ENCODE data around the gene DZIP1.

DZIP1 gene

DNA sequence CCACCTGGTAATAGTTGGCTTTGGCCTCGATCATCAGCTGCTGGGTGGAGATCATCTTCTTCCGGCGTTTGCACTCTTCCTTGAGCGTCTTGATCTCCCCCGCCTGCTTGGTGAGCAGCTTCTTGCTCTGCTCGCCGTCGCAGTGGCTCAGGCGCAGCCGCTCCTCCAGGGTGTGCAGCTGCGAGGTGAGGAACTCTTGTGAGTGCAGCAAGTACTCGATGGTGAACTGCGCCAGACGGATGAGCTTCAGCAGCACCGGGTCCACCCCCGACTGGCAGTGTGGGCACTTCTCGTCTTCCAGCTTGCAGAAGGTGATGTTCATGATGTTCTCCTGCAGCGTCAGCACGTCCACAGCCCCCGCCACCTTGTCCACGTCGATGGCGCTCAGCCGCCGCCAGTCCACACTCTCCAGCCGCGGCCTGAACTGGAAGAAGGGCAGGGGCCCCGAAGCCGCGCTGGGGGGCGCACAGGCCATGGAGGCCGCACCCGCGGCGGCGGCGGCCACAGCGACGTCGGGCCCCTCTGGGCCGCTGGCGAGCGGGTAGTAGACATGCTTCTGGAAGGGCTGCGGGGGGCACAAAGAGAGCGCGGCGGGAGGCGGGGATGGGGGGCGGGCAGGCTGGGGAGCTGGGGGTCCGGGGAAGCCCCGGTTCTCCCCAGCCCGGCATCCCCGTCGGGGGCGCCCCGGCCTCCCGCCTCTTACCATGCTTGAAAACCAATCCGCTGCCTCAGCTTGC lies 3.0 kb downstream of the DZIP1 start:
- Histone ChIP-seq H3K9ac (ENCODE audit: low read length) (peak overlapping the region; percentile 34), H3K27me3 (ENCODE audit: control insufficient read depth, insufficient read depth, low read length) (peaks cover 32% of the 10 kb centered on the region)

DNA sequence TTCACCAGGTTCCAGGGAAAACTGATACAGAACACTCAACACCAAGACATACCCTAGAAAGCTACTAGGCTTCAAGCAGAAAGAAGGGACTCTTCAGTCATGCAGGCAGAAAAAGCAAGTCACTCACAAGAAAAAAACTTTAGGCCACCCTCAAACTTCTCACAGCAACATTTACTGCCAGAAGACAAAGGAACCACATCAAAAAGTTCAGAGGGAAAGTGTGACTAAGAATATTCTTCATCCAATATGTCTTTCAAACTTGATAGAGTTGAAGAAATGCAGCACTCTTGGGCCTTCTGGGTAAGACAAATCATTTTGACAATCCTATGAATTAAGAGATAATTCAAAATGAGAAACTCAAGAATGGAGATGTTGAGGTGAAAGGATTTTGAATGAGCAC lies 7.7 kb downstream of the DZIP1 start:
- Histone ChIP-seq H3K4me3 (ENCODE audit: low read length) (no peak overlapping the region), H3K27me3 (ENCODE audit: control insufficient read depth, insufficient read depth, low read length) (peaks cover 9% of the 10 kb centered on the region), H3K9me3 (ENCODE audit: control insufficient read depth, low read length) (no peaks in the 10 kb centered on the region), H3K4me1 (ENCODE audit: control insufficient read depth, insufficient read depth, low read length) (no peaks in the 10 kb centered on the region), H3K9ac (ENCODE audit: low read length) (no peak overlapping the region), H3K36me3 (ENCODE audit: control insufficient read depth, insufficient read depth, low read length) (no peaks in the 10 kb centered on the region)

More for the DNA sequence above, 3.0 kb downstream of the DZIP1 start:
- Histone ChIP-seq H3K9me3 (ENCODE audit: control insufficient read depth, low read length) (no peaks in the 10 kb centered on the region), H3K4me3 (ENCODE audit: low read length) (no peak overlapping the region), H3K36me3 (ENCODE audit: control insufficient read depth, insufficient read depth, low read length) (no peaks in the 10 kb centered on the region), H3K4me1 (ENCODE audit: control insufficient read depth, insufficient read depth, low read length) (no peaks in the 10 kb centered on the region)

DNA sequence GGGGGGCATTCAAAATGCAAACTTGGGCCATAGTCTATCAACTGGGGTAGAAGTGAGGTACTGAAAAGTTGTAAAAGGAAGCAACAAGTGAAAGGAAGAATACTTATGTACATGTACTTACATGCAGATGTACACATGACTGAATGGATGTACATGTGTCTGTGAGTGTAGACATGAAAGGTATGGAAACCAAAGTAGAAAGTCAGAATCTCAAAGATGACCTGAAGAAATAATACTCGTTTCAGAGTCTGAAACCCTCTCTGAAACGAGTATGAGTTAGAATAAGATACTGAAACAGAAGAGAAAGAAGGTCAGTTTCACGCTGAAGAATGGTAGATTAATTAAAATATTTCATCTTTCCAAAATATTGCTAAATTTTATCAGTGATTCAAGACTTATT lies 13.9 kb downstream of the DZIP1 start:
- Histone ChIP-seq H3K9ac (ENCODE audit: low read length) (no peak overlapping the region), H3K36me3 (ENCODE audit: control insufficient read depth, insufficient read depth, low read length) (no peaks in the 10 kb centered on the region), H3K27me3 (ENCODE audit: control insufficient read depth, insufficient read depth, low read length) (no peaks in the 10 kb centered on the region), H3K9me3 (ENCODE audit: control insufficient read depth, low read length) (no peaks in the 10 kb centered on the region), H3K4me1 (ENCODE audit: control insufficient read depth, insufficient read depth, low read length) (no peaks in the 10 kb centered on the region), H3K4me3 (ENCODE audit: low read length) (no peak overlapping the region)

DNA sequence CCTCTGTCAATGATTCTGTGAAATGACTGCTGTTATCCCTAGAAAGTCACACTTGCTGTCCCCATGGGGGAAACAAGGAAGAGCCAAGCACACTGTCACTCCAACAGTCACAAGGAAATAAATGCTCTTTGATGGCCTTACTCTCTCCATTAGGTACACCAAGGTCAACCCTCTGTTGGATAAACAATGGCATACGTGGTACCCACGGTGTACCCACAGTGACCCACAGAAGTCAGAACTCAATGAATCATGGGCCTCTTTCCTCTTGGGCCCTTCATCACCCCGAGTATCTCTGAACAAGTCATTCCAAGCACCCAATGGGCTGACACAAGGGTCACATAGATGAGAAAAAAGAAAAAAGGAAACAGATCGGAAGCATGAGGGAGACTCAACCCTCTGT lies 15.4 kb downstream of the DZIP1 start:
- no peaks in the 10 kb centered on the region for H3K27me3 ChIP-seq (ENCODE audit: control insufficient read depth, insufficient read depth, low read length)
- H3K4me1 ChIP-seq (ENCODE audit: control insufficient read depth, insufficient read depth, low read length), result no peaks in the 10 kb centered on the region
- H3K36me3 ChIP-seq (ENCODE audit: control insufficient read depth, insufficient read depth, low read length), result no peaks in the 10 kb centered on the region
- no peaks in the 10 kb centered on the region for H3K9me3 ChIP-seq (ENCODE audit: control insufficient read depth, low read length)
- H3K9ac ChIP-seq (ENCODE audit: low read length), result no peak overlapping the region
- H3K4me3 ChIP-seq (ENCODE audit: low read length), result no peak overlapping the region

DNA sequence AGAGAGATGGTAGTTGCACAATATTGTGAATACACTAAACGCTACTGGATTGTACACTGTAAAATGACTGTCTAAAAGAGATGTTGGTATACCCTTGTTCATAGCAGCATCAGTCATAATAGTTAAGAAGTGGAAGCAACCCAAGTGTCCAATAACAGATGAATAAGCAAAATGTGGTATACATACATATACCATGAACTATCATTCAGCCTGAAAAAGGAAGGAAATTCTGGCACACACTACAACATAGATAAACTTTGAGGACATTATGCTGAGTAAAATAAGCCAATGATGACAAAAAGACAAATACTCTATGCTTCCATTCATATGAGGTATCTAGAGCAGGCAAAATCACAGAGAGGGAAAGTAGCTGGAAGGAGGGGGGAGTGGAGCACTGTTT lies 16.0 kb downstream of the DZIP1 start:
- H3K9ac ChIP-seq (ENCODE audit: low read length), result no peak overlapping the region
- H3K9me3 ChIP-seq (ENCODE audit: control insufficient read depth, low read length), result no peaks in the 10 kb centered on the region
- H3K4me3 ChIP-seq (ENCODE audit: low read length), result no peak overlapping the region
- H3K36me3 ChIP-seq (ENCODE audit: control insufficient read depth, insufficient read depth, low read length), result no peaks in the 10 kb centered on the region
- H3K27me3 ChIP-seq (ENCODE audit: control insufficient read depth, insufficient read depth, low read length), result no peaks in the 10 kb centered on the region
- H3K4me1 ChIP-seq (ENCODE audit: control insufficient read depth, insufficient read depth, low read length), result no peaks in the 10 kb centered on the region

DNA sequence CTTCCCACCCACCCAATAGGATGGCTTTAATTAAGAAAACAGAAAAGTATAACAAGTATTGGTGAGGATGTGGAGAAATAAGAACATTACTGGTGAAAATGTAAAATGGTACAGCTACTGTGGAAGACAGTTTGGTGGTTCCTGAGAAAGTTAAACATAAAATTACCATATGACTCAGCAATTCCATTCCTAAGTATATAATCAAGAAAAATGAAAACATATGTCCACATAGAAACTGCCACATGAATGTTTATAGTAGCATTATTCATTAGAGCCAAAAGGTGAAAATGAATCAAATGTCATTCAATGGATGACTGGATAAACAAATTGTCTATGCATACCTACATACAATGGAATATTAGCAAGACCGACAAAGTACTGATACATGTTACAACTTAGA lies 16.9 kb downstream of the DZIP1 start:
- no peak overlapping the region for H3K4me3 ChIP-seq (ENCODE audit: low read length)
- no peaks in the 10 kb centered on the region for H3K36me3 ChIP-seq (ENCODE audit: control insufficient read depth, insufficient read depth, low read length)
- no peak overlapping the region for H3K9ac ChIP-seq (ENCODE audit: low read length)
- no peaks in the 10 kb centered on the region for H3K4me1 ChIP-seq (ENCODE audit: control insufficient read depth, insufficient read depth, low read length)
- H3K27me3 ChIP-seq (ENCODE audit: control insufficient read depth, insufficient read depth, low read length), result no peaks in the 10 kb centered on the region
- no peaks in the 10 kb centered on the region for H3K9me3 ChIP-seq (ENCODE audit: control insufficient read depth, low read length)

DNA sequence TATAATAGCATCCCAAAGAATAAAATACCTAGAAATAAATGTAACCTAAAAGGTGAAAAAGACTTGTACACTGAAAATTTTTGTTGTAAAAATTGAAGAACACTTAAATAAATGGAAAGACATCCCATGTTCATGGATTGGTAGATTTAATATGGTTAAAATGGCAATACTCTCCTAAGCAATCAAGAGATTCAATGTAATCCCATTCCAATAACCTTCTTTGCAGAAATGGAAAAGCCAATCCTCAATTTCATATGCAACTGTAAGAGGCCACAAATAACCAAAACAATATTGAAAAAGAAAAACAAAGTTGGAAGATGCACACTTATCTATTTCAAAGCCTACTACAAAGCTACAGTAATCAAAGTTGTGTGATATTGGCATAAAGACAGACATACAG lies 17.7 kb downstream of the DZIP1 start:
- Histone ChIP-seq H3K9ac (ENCODE audit: low read length) (no peak overlapping the region), H3K4me1 (ENCODE audit: control insufficient read depth, insufficient read depth, low read length) (no peaks in the 10 kb centered on the region), H3K36me3 (ENCODE audit: control insufficient read depth, insufficient read depth, low read length) (no peaks in the 10 kb centered on the region), H3K4me3 (ENCODE audit: low read length) (no peak overlapping the region), H3K9me3 (ENCODE audit: control insufficient read depth, low read length) (no peaks in the 10 kb centered on the region), H3K27me3 (ENCODE audit: control insufficient read depth, insufficient read depth, low read length) (no peaks in the 10 kb centered on the region)

DNA sequence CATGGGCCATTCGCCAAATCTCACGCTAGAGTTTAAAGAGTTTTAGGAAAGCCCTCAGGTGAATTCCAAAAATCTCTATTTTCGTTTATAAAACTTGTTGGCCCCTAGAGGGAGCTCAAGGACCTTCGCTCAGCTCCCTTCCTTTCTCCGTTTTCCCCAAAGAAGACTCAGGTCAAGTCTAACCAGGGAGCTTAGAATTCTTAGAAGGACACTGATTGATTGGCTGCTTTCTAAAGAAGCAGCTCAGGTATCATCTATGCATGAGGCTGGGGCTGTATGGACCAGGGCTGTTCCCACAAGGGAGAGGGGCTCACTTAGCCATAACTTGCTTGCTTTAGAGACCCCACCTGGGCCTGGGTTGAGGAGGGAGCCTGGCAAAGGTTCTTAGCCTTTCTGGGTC lies 20.5 kb downstream of the DZIP1 start:
- Histone ChIP-seq H3K36me3 (ENCODE audit: control insufficient read depth, insufficient read depth, low read length) (no peaks in the 10 kb centered on the region), H3K9me3 (ENCODE audit: control insufficient read depth, low read length) (no peaks in the 10 kb centered on the region)

DNA sequence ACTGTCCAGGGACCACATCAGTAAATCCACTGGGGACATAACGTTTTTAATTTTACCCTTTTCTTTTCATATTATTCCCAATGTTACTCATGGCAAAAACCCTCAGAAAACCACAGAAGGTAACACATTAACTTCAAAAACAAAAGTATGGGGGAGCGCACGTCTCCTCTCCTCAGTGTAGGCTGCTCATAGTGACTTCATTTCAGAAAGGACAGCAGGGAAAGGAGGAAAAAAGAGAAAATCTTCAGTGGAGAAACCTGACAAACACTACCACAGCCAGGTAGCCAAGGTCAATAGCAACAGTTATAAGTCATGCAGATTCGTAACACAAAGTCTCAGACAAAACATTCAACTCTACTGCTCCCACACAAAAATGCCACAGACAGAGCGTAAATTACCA lies 21.4 kb downstream of the DZIP1 start:
- Histone ChIP-seq H3K9ac (ENCODE audit: low read length) (no peak overlapping the region), H3K4me1 (ENCODE audit: control insufficient read depth, insufficient read depth, low read length) (peaks cover 14% of the 10 kb centered on the region), H3K9me3 (ENCODE audit: control insufficient read depth, low read length) (no peaks in the 10 kb centered on the region), H3K4me3 (ENCODE audit: low read length) (no peak overlapping the region), H3K27me3 (ENCODE audit: control insufficient read depth, insufficient read depth, low read length) (no peaks in the 10 kb centered on the region), H3K36me3 (ENCODE audit: control insufficient read depth, insufficient read depth, low read length) (no peaks in the 10 kb centered on the region)

More for the DNA sequence above, 20.5 kb downstream of the DZIP1 start:
- Histone ChIP-seq H3K9ac (ENCODE audit: low read length) (no peak overlapping the region), H3K27me3 (ENCODE audit: control insufficient read depth, insufficient read depth, low read length) (no peaks in the 10 kb centered on the region), H3K4me1 (ENCODE audit: control insufficient read depth, insufficient read depth, low read length) (peaks cover 14% of the 10 kb centered on the region), H3K4me3 (ENCODE audit: low read length) (no peak overlapping the region)

DNA sequence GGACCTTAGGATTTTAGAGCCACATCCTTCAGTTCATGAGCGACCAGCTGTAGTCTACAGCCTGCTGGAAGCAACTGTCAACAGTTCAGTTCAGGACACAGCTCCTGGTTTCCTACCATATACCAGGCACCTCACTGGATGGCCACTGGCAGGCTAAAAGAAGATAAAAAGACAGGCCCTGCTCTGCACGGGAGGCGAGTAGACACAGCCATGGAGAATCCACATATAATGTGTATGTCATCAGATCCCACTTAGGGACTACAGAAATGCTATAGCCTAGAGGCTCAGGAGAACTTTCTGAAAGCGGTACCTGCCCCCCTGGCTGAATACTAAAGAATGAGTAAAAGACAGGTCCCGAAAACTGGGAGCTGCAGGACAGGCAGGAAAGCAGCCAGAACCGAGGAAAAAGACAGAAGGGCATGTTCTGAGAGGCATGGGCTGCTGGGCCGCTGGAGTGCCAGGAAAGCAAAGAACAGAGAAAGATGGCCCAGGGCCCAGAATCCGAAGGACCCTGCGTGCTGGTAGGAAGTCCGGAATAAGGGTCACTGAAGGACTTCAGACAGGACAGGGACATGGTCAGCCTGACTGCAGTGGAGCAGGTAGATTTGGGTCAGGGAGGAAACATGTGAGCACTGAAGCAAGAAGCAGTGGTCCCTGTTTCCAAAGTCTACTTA lies 23.5 kb downstream of the DZIP1 start:
- Histone ChIP-seq H3K4me3 (ENCODE audit: low read length) (no peak overlapping the region), H3K4me1 (ENCODE audit: control insufficient read depth, insufficient read depth, low read length) (peaks cover 14% of the 10 kb centered on the region), H3K9me3 (ENCODE audit: control insufficient read depth, low read length) (no peaks in the 10 kb centered on the region), H3K9ac (ENCODE audit: low read length) (no peak overlapping the region), H3K36me3 (ENCODE audit: control insufficient read depth, insufficient read depth, low read length) (no peaks in the 10 kb centered on the region), H3K27me3 (ENCODE audit: control insufficient read depth, insufficient read depth, low read length) (no peaks in the 10 kb centered on the region)

DNA sequence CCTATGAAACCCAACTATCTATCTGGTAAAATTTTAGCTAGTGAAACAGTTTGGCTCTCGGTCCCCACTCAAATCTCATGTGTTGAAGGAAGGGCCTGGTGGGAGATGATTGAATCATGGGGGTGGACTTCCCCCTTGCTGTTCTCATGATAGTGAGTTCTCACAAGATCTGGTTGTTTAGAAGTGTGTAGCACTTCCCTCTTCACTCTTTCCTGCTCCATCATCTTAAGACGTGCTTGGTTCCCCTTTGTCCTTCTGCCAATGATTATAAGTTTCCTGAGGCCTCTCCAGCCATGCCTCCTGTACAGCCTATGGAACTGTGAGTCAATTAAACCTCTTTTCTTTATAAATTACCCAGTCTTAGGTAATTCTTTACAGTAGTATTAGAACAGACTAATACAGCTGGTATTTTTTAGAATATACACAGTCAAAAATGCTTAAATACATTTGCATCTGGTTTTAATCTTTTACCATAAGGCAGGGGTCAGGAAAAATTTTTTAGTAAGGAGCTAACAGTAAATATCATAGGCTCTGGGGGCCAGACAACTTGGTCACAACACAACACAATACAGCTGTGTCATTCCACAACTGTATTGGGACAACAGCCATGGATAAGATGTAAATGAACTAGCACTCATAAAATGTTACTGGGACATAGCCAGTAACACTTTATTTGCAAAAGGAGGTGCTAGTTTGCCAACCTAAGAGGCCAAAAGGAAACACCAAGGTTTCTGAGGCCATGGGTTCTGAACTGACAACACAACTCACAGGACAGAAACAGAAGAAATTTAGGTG lies 24.3 kb downstream of the DZIP1 start:
- no peaks in the 10 kb centered on the region for H3K9me3 ChIP-seq (ENCODE audit: control insufficient read depth, low read length)
- no peak overlapping the region for H3K9ac ChIP-seq (ENCODE audit: low read length)
- peaks cover 17% of the 10 kb centered on the region for H3K4me1 ChIP-seq (ENCODE audit: control insufficient read depth, insufficient read depth, low read length)
- H3K4me3 ChIP-seq (ENCODE audit: low read length), result no peak overlapping the region
- no peaks in the 10 kb centered on the region for H3K36me3 ChIP-seq (ENCODE audit: control insufficient read depth, insufficient read depth, low read length)
- H3K27me3 ChIP-seq (ENCODE audit: control insufficient read depth, insufficient read depth, low read length), result no peaks in the 10 kb centered on the region

DNA sequence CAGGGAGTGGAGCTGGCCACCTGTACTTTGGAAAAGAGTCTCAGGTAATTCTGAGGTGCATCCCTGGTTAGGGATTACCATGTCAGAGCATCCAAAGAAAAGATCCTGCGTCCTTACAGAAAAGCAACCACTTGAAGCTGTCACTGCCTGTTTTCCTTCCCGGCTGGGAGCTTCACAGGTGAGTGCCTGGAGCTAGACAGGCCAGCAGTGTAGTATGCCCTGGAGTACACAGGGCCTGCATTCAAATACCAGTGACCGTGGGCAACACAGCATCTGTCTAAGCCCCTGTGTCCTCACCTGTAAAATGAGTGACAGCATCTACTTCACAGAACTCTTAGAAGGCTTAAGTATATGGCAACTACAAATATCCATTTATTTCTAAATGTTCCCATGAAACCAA lies 29.0 kb downstream of the DZIP1 start:
- H3K4me1 ChIP-seq (ENCODE audit: control insufficient read depth, insufficient read depth, low read length), result peaks cover 12% of the 10 kb centered on the region
- H3K9ac ChIP-seq (ENCODE audit: low read length), result no peak overlapping the region
- no peaks in the 10 kb centered on the region for H3K9me3 ChIP-seq (ENCODE audit: control insufficient read depth, low read length)
- H3K27me3 ChIP-seq (ENCODE audit: control insufficient read depth, insufficient read depth, low read length), result no peaks in the 10 kb centered on the region
- no peaks in the 10 kb centered on the region for H3K36me3 ChIP-seq (ENCODE audit: control insufficient read depth, insufficient read depth, low read length)
- H3K4me3 ChIP-seq (ENCODE audit: low read length), result no peak overlapping the region

Measured in mucosa of stomach (tissue), 1 donor.